H1 (cell line): ENCODE measurements around the gene KRTAP21-3. TPM values are rescaled to one million over a fixed set of nuclear protein-coding genes. Genes with fewer than 3 reads are reported as not detected.
"Not testable (repeated sequence)": the region's sequence is repeated elsewhere in the genome, so short reads cannot be mapped to it uniquely, and the experiment has no call there.

Experiments
- CTCF ChIA-PET: fragments of 300-600 bp; sonication (Branson Sonifier 250); formaldehyde crosslinking; loops from one replicate; lab custom pipeline; 2021; ENCODE audit not compliant: partially characterized antibody; lab: Charles Lee
- POLR2A ChIA-PET: fragments of 300-600 bp; sonication (Branson Sonifier 250); formaldehyde crosslinking; loops from one replicate; lab custom pipeline; 2021; ENCODE audit warnings: inconsistent platforms; ENCODE audit not compliant: partially characterized antibody; lab: Charles Lee
- DNase-seq, 2 experiments: peaks; one replicate each; pipeline versions ENCODE4 v3.0.0 to v3.0.0-alpha.2; 2010 to 2022; ENCODE audit warnings: low spot score in 2 of 2, low read depth in 1 of 2, mixed read lengths in 1 of 2
- FAIRE-seq: peaks from 2 replicates; lab custom pipeline; 2011; peaks lifted over from hg19 to GRCh38; lab: Jason Lieb, UNC
- H2AFZ ChIP-seq: 2 replicates; pipeline ENCODE4 v1.8.1; 2012; ENCODE audit warnings: low read length, inconsistent platforms
- H2AK5ac ChIP-seq: 2 replicates; pipeline ENCODE4 v1.6.1; 2013; ENCODE audit warnings: low read depth, low read length
- H2BK120ac ChIP-seq: replicated peaks from 2 replicates; pipeline ENCODE3; 2013; ENCODE audit warnings: low read depth, low read length, inconsistent platforms
- H2BK12ac ChIP-seq: 2 replicates; pipeline ENCODE4 v1.6.1; 2013; ENCODE audit warnings: low read depth, low read length
- H2BK15ac ChIP-seq: 2 replicates; pipeline ENCODE4 v1.6.1; 2013; ENCODE audit warnings: low read length
- H2BK20ac ChIP-seq: 2 replicates; pipeline ENCODE4 v1.6.1; 2013; ENCODE audit warnings: low read length
- H2BK5ac ChIP-seq: 2 replicates; pipeline ENCODE4 v1.6.1; 2013; ENCODE audit warnings: low read depth, low read length
- H3K14ac ChIP-seq: 2 replicates; pipeline ENCODE4 v1.6.1; 2013; ENCODE audit warnings: inconsistent platforms; ENCODE audit not compliant: insufficient read length
- H3K18ac ChIP-seq: 2 replicates; pipeline ENCODE4 v1.6.1; 2013; ENCODE audit warnings: low read length; ENCODE audit errors: extremely low read depth
- H3K23ac ChIP-seq: 2 replicates; pipeline ENCODE4 v1.6.1; 2013; ENCODE audit warnings: inconsistent platforms; ENCODE audit not compliant: insufficient read length
- H3K23me2 ChIP-seq: 2 replicates; pipeline ENCODE4 v1.6.1; 2013; ENCODE audit warnings: low read depth, low read length
- H3K27ac ChIP-seq: 2 replicates; pipeline ENCODE4 v1.6.1; 2011; ENCODE audit warnings: low read depth, low read length, inconsistent platforms
- H3K27me3 ChIP-seq, 4 experiments: replicated peaks in 1 of 4; 1 replicate in 1 of 4; 2 replicates in 3 of 4; pipeline versions ENCODE4 v1.6.1 to v1.8.1; 2011 to 2013; ENCODE audit warnings: low read length in 3 of 4, mild to moderate bottlenecking in 3 of 4, inconsistent platforms in 2 of 4, mixed read lengths in 2 of 4, moderate library complexity in 1 of 4; ENCODE audit not compliant: control insufficient read depth in 3 of 4, insufficient read depth in 3 of 4; ENCODE audit errors: extremely low read depth in 1 of 4
- H3K36me3 ChIP-seq, 4 experiments: 2 replicates each; pipeline versions ENCODE4 v1.6.1 to v1.8.1; 2011 to 2013; ENCODE audit warnings: mild to moderate bottlenecking in 4 of 4, low read length in 3 of 4, moderate library complexity in 2 of 4, control low read depth in 1 of 4, inconsistent platforms in 1 of 4; ENCODE audit not compliant: insufficient read depth in 4 of 4, control insufficient read depth in 2 of 4
- H3K4ac ChIP-seq: replicated peaks from 2 replicates; pipeline ENCODE3; 2013; ENCODE audit warnings: low read length, low read depth, mixed read lengths, inconsistent platforms; ENCODE audit not compliant: insufficient read length
- H3K4me1 ChIP-seq, 4 experiments: replicated peaks in 1 of 4; 1 replicate in 1 of 4; 2 replicates in 3 of 4; pipeline versions ENCODE4 v1.6.1 to v1.8.1; 2011 to 2013; ENCODE audit warnings: low read length in 3 of 4, inconsistent platforms in 2 of 4, mixed read lengths in 1 of 4; ENCODE audit not compliant: insufficient read depth in 4 of 4, control insufficient read depth in 3 of 4
- H3K4me2 ChIP-seq, 2 experiments: 2 replicates each; pipeline versions ENCODE4 v1.6.1 to v1.8.1; 2011 to 2013; ENCODE audit warnings: low read depth in 2 of 2, low read length in 2 of 2, control low read depth in 1 of 2, inconsistent platforms in 1 of 2, mild to moderate bottlenecking in 1 of 2; ENCODE audit not compliant: insufficient read depth in 1 of 2
- H3K4me3 ChIP-seq, 4 experiments: fragments of 200-600, 300-600 bp in 1 of 4; sonication (generic), shearing (Covaris generic), sonication (Bioruptor Twin) in 1 of 4; 2 replicates each; pipeline versions ENCODE4 v1.5.1 to v1.8.1; 2011 to 2016; ENCODE audit warnings: low read length in 4 of 4, low read depth in 3 of 4, control low read depth in 2 of 4, inconsistent platforms in 2 of 4, mild to moderate bottlenecking in 2 of 4, mixed read lengths in 1 of 4, moderate library complexity in 1 of 4; ENCODE audit not compliant: insufficient read depth in 2 of 4; ENCODE audit errors: extremely low read depth in 1 of 4
- H3K56ac ChIP-seq: replicated peaks from 2 replicates; pipeline ENCODE3; 2013; ENCODE audit warnings: low read depth, mild to moderate bottlenecking, mixed read lengths, low read length, inconsistent platforms; ENCODE audit not compliant: insufficient read length
- H3K79me1 ChIP-seq: 2 replicates; pipeline ENCODE4 v1.6.1; 2013; ENCODE audit warnings: low read depth, low read length, control low read depth
- H3K79me2 ChIP-seq, 2 experiments: 2 replicates each; pipeline versions ENCODE4 v1.6.1 to v1.8.1; 2012 to 2013; ENCODE audit warnings: low read length in 2 of 2, mild to moderate bottlenecking in 2 of 2, inconsistent platforms in 1 of 2; ENCODE audit not compliant: insufficient read depth in 2 of 2, control insufficient read depth in 1 of 2
- H3K9ac ChIP-seq, 4 experiments: replicated peaks in 1 of 4; 1 replicate in 1 of 4; 2 replicates in 3 of 4; pipeline versions ENCODE4 v1.6.1 to v1.8.1; 2011 to 2013; ENCODE audit warnings: low read depth in 3 of 4, low read length in 3 of 4, control low read depth in 2 of 4, mild to moderate bottlenecking in 2 of 4, moderate library complexity in 2 of 4, inconsistent platforms in 1 of 4; ENCODE audit errors: extremely low read depth in 1 of 4
- H3K9me3 ChIP-seq, 2 experiments: 2 replicates each; pipeline versions ENCODE4 v1.6.1 to v1.8.1; 2012 to 2013; ENCODE audit warnings: mild to moderate bottlenecking in 2 of 2, moderate library complexity in 2 of 2, control low read depth in 1 of 2, inconsistent platforms in 1 of 2, low read depth in 1 of 2, low read length in 1 of 2, mixed read lengths in 1 of 2; ENCODE audit not compliant: insufficient read depth in 2 of 2
- H4K20me1 ChIP-seq, 2 experiments: replicated peaks in 1 of 2; 2 replicates each; pipeline versions ENCODE3 to v1.8.1; 2011 to 2013; ENCODE audit warnings: inconsistent platforms in 2 of 2, low read length in 2 of 2, mild to moderate bottlenecking in 1 of 2; ENCODE audit not compliant: insufficient read depth in 2 of 2, control insufficient read depth in 1 of 2
- H4K5ac ChIP-seq: 2 replicates; pipeline ENCODE4 v1.6.1; 2013; ENCODE audit warnings: low read length, low read depth, mixed read lengths, inconsistent platforms; ENCODE audit not compliant: insufficient read length
- H4K8ac ChIP-seq: 2 replicates; pipeline ENCODE4 v1.8.0; 2013; ENCODE audit warnings: mild to moderate bottlenecking, moderate library complexity, low read length, inconsistent platforms; ENCODE audit not compliant: insufficient read depth; ENCODE audit errors: extremely low read depth
- H4K91ac ChIP-seq: replicated peaks from 2 replicates; pipeline ENCODE3; 2013; ENCODE audit warnings: low read length, mixed read lengths, inconsistent platforms; ENCODE audit not compliant: insufficient read length
- WGBS, 2 experiments: shearing (Covaris generic) in 1 of 2; methylation state at CpG; one replicate each; pipeline versions ENCODE4 v1.1.6 to v1.1.7; 2013 to 2015; ENCODE audit warnings: low lambda C conversion rate in 2 of 2, mixed read lengths in 2 of 2, inconsistent platforms in 1 of 2, low coverage in 1 of 2, missing lambda C conversion rate in 1 of 2; ENCODE audit not compliant: insufficient replicate concordance in 2 of 2, insufficient coverage in 1 of 2, insufficient read length in 1 of 2; ENCODE audit errors: extremely low coverage in 1 of 2, missing lambda C conversion rate in 1 of 2; 5-methylcytosine and 5-hydroxymethylcytosine counted together
- polyA plus RNA-seq, 7 experiments: library from polyadenylated mRNA; depleted of rRNA in 3 of 7; stranded (reverse) in 5 of 7; unstranded in 2 of 7; fragments of >200 nt in 5 of 7; fragments of 200-250 nt in 2 of 7; gene quantifications; 1 replicate in 5 of 7; 2 replicates in 1 of 7; 4 replicates in 1 of 7; pipeline versions ENCODE4 v1.2.1 to v1.2.3, GENCODE V29; 2011 to 2013; ENCODE audit warnings: missing spikeins in 2 of 7, mixed read lengths in 2 of 7
- total RNA-seq: library from RNA; stranded (reverse); fragmentation: NEBNext Ultra II Directional; extraction: Animal tissue kit (Norgen Biotek cat#: 25700); gene quantifications from 2 replicates; pipeline ENCODE4 v1.2.1, GENCODE V29; 2021

KRTAP21-3 gene
- total and polyA plus RNA-seq, 2 of the 8 experiments (the other 6 are each of a cell fraction or from before 2014, with no cell fraction given): not detected

DNA sequence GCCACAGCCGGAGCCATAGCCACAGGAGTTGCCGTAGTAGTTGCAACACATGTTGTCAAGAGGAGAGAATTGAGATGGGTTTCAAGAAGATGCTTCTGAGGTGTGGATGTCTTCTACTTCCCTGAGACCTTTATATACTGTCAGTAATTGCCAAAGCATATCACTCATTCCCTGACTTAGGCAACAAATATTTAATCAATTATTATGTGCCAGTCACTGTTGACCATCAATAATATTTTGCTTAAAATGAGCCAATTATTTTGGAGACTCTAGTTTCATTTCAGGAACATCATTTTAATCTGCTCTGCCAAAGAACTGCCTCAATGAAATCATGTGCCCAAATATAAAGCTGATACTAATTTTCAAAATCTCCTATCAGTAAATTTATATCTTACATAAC, 36.8 kb upstream of the KRTAP21-3 start, which contains the start of gene KRTAP21-1:
TSS of gene KRTAP21-1 (minus strand) at position 101 of the 400 bp plus-strand sequence. CDS start at position 51, 50 bp downstream.
- H3K23ac ChIP-seq, DNase-seq, H3K9me3 ChIP-seq, H3K14ac ChIP-seq, H3K4me1 ChIP-seq, H4K8ac ChIP-seq, FAIRE-seq, H4K91ac ChIP-seq, H3K4ac ChIP-seq, H3K23me2 ChIP-seq, H3K36me3 ChIP-seq, H3K4me2 ChIP-seq, H2AFZ ChIP-seq, H4K5ac ChIP-seq, POLR2A ChIA-PET, H3K27me3 ChIP-seq, H2BK20ac ChIP-seq, H2AK5ac ChIP-seq, H3K79me2 ChIP-seq, H3K56ac ChIP-seq, CTCF ChIA-PET, H4K20me1 ChIP-seq, H3K4me3 ChIP-seq, H3K27ac ChIP-seq, H2BK12ac ChIP-seq, H2BK5ac ChIP-seq, H2BK120ac ChIP-seq, H3K18ac ChIP-seq, H2BK15ac ChIP-seq, H3K9ac ChIP-seq, H3K79me1 ChIP-seq: not testable (repeated sequence)
- WGBS, 2 experiments: 92% methylated on average over 2 of the region's 2 CpGs; no CpG with 5 or more reads in 1 of the 2 experiments
